ENCODE data around the gene PTPRN2.

The PTPRN2 gene

GRCh38 chr7:158602041-158602440 is 14.4 kb upstream of the PTPRN2 start:
- no peak overlapping the region for H3K4me3 ChIP-seq (ENCODE audit: low read depth, low read length)
- TF ChIP-seq CTCF (IDR thresholded peaks at IDR 0.05; ENCODE audit: low read depth, low read length): no peak

GRCh38 chr7:158601090-158601489 is 13.5 kb upstream of the PTPRN2 start:
- no peak overlapping the region for H3K4me3 ChIP-seq (ENCODE audit: low read depth, low read length)
- no peak for TF ChIP-seq CTCF (IDR thresholded peaks at IDR 0.05; ENCODE audit: low read depth, low read length)

- no peak overlapping the region for H3K4me3 ChIP-seq (ENCODE audit: low read depth, low read length)
- no peak for TF ChIP-seq CTCF (IDR thresholded peaks at IDR 0.05; ENCODE audit: low read depth, low read length)
Observed at GRCh38 chr7:158596745-158597144, 9.1 kb upstream of the PTPRN2 start.

- no peak for TF ChIP-seq CTCF (IDR thresholded peaks at IDR 0.05; ENCODE audit: low read depth, low read length)
- no peak overlapping the region for H3K4me3 ChIP-seq (ENCODE audit: low read depth, low read length)
Observed at GRCh38 chr7:158596309-158596708, 8.7 kb upstream of the PTPRN2 start.

GRCh38 chr7:158595068-158595467 is 7.4 kb upstream of the PTPRN2 start:
- no peak overlapping the region for H3K4me3 ChIP-seq (ENCODE audit: low read depth, low read length)
- TF ChIP-seq CTCF (IDR thresholded peaks at IDR 0.05; ENCODE audit: low read depth, low read length): no peak

DNA sequence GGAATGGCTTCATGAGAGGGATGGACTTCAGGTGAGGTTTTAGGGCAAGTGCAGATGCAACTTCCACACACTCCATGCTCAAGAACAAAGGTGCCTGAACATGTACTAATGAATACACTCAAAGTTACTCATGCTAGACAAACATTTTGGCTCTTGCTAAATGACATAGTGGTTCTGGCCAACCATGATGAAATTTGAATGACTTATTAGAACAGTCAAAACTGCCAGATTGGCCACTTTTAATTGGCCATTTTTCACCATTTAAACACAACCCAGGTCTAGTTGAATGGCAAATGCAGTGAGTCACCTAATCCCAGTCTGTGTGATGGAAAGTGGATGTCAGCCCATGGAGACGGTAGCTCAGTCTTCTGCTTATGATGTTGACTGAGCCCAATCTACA is 4.9 kb upstream of the PTPRN2 start:
- no peak overlapping the region for H3K4me3 ChIP-seq (ENCODE audit: low read depth, low read length)
- no peak for TF ChIP-seq CTCF (IDR thresholded peaks at IDR 0.05; ENCODE audit: low read depth, low read length)

- H3K4me3 ChIP-seq (ENCODE audit: low read depth, low read length): no peak overlapping the region
- no peak for TF ChIP-seq CTCF (IDR thresholded peaks at IDR 0.05; ENCODE audit: low read depth, low read length)
Observed at GRCh38 chr7:158591944-158592343, 4.3 kb upstream of the PTPRN2 start.

Data from WI38 (cell line).